ENCODE data around the gene SMIM45.

SMIM45 gene

GRCh38 chr22:41951898-41952474, at the start of gene SMIM45:
Gene SMIM45 (plus strand): TSS chr22:41952150.
- FAIRE-seq = no peak

GRCh38 chr22:41902932-41903421, 49.0 kb upstream of the SMIM45 start:
- no peak for FAIRE-seq

- no peak for FAIRE-seq
Observed at GRCh38 chr22:41904450-41905410, 47.2 kb upstream of the SMIM45 start.

- no peak for FAIRE-seq
Observed at GRCh38 chr22:41905411-41906202, 46.3 kb upstream of the SMIM45 start.

- no peak for FAIRE-seq
Observed at GRCh38 chr22:41906822-41907221, 45.1 kb upstream of the SMIM45 start.

- no peak for FAIRE-seq
Observed at GRCh38 chr22:41907436-41908401, 44.2 kb upstream of the SMIM45 start.

- no peak for FAIRE-seq
Observed at GRCh38 chr22:41908411-41909309, 43.3 kb upstream of the SMIM45 start.

GRCh38 chr22:41909310-41910049, 42.5 kb upstream of the SMIM45 start:
- FAIRE-seq = no peak

GRCh38 chr22:41910050-41911000, 41.6 kb upstream of the SMIM45 start:
- no peak for FAIRE-seq

GRCh38 chr22:41911001-41911611, 40.8 kb upstream of the SMIM45 start:
- no peak for FAIRE-seq

GRCh38 chr22:41912338-41913039, 39.5 kb upstream of the SMIM45 start:
- FAIRE-seq = no peak

GRCh38 chr22:41913040-41913719, 38.8 kb upstream of the SMIM45 start:
- FAIRE-seq = no peak

GRCh38 chr22:41913842-41914534, 38.0 kb upstream of the SMIM45 start:
- FAIRE-seq = no peak

GRCh38 chr22:41914611-41915034, 37.3 kb upstream of the SMIM45 start:
- no peak for FAIRE-seq

- no peak for FAIRE-seq
Observed at GRCh38 chr22:41915035-41915785, 36.7 kb upstream of the SMIM45 start, which contains the start of gene SHISA8. Gene SHISA8 (minus strand): TSS chr22:41915074. CDS start chr22:41914667, 407 bp downstream.
